Retina (tissue), 1 donor: ENCODE results near the gene NUDT16L1.

Experiments
- DNase-seq: peaks from one replicate; pipeline ENCODE4 v3.0.0-alpha.2; 2016

NUDT16L1 gene

DNA sequence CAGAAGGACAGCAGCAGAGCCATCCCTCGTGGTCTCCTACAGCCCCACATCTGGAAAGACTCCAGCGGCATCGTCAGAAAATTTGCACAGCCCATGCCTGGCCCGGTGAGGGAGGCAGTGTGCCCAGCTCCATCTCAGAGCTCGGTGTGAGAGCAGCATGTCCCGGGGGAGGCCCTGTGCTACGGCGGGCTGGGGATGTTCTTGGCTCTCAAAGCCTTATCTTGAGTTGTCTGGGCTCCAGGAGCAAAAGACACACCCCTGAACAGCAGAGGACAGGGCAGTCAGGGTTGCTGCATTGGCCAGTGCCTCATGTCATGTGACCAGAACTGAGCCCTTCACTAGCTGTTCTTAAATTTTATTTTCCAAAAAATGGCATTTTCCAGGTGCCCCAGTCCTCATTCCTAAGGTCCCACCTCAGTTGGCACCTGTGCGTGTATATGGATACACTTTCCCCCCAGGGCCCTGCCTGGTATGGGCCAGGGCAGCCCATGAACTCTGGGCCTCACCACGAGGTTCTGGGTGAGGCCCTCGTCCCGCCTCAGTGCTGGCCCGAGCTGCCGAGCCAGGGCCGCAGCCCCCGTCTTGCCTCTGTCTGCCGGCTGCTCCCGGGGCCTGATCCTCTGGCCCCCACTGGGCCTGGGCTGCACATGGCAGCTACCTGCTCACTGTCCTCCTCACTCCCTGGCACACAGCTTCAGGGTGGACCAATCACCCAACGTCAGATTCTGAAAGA lies 3.0 kb downstream of the NUDT16L1 start:
- no peak for DNase-seq

DNA sequence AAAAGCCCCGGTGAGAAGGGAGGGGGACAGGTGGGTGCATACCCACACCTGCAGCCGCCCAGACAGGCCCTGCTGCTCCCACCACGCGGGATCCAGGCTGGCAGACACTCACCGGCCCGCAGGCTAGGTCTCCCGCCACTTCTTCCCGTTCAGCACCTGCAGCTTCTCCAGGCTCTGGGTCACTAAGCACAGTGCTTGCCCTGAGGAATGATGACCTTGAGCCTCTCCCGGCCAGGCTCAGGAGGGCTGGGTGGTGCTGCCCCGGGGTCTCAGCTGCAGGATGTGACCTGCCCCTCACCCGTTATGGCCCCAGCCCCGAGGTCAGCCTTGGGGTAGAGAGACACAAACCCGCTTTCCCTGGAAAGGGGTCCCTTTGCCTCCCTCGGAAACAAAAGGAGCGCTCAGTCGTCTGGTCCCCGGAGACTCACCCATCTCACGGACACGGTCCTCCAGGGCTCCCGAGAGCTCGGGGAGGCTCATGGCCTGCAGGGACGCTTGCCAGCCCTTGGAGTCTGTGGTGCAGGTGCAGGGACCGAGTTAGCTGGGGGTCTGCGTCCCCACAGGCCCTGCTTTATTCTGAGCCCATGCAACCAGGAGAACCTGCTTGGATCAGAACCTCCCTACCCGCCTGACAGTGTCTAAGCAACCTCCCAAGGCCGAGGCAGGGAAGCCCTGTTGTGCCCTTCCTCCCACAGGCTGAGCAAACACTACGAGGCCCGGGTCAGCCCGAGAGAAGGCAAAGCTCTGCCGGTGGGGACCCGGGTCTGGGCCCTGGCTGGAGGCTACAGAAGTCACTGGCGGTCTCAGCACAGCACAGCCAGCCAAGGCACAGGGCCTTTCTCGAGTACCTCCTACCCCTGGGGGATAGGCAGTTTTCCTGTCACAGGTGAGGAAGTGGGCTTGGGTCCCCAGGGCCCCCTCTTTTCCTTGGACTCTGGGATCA lies 3.8 kb downstream of the NUDT16L1 start:
- no peak for DNase-seq

DNA sequence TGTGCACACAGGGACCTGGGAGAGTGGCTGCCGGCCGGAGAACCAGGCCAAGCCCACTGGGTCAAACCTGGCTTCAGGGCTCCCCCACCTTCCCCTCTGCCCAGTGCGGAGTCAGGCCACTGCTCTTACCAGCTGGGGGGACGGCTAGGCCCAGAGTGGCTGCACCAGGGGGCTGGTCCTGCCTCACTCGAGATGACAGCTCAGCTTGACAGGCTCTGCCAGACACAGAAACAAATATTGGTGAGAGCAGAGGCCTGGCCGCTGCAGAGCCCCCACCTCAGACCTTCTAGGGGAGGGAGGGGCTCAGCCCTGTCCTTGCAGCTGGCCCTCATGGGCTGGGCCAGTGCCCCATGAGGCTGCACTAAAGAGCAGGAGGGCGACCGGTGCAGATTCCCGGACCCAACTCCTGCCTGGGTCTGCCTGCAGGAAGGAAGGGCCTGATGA lies 4.5 kb downstream of the NUDT16L1 start:
- DNase-seq, result no peak

DNA sequence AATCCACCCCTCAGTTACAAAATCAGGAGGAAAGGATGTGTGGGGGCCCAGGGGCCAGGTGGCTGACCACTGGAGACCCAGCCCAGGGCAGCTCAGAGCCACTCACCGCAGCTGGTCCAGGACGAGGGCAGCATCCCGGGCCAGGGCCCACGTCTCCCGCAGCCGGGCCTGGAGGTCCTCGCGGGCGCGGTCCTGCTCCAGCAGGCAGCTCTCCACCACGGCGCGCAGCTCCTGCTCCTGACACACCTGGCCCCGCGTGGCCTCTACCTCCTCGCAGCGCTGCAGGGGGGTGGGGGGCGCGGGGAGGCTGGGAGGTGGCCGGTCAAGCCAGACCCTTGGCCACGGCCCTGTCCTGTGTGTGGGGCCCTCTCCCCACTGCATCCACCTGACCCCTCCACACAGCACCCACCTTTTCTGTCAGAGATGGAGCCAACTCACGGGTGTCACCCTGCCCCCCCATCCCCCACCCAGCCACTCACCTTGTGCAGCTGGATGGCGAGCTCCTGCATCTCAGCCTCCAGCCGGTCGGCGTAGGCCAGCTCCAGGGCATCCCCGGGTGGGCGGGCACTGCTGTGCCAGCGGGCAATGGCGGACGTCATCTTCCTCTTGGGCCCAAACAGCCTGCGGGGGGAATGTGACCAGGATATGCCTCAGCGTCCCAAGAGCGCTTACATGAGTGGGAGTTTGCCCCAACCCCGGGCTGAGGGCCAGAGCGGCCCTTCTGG lies 5.1 kb downstream of the NUDT16L1 start:
- no peak for DNase-seq

DNA sequence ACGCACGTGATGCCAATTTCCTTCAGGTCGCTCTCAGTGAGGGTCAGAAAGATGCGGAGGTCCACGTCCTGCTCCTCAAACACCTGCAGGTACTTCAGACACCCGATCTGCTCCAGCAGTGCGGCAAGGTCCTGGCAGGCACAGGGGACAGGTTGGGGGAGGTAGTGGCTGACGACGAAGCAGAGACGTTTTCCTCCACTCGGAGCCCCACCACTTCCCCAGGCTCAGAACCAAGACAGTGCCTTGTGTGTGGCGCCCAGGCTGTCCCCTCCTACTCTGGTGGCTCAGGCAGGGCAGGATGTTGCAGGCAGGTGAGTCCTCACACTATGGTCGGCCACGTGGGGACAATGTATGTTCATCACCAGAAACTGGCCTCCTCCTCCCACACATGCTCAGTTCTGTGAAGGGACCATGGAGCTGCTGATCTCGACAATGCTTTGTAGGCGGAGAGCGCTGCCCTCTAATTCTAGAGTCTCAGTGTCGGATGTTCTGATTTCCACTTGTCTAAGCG lies 5.7 kb downstream of the NUDT16L1 start:
- DNase-seq, result no peak

DNA sequence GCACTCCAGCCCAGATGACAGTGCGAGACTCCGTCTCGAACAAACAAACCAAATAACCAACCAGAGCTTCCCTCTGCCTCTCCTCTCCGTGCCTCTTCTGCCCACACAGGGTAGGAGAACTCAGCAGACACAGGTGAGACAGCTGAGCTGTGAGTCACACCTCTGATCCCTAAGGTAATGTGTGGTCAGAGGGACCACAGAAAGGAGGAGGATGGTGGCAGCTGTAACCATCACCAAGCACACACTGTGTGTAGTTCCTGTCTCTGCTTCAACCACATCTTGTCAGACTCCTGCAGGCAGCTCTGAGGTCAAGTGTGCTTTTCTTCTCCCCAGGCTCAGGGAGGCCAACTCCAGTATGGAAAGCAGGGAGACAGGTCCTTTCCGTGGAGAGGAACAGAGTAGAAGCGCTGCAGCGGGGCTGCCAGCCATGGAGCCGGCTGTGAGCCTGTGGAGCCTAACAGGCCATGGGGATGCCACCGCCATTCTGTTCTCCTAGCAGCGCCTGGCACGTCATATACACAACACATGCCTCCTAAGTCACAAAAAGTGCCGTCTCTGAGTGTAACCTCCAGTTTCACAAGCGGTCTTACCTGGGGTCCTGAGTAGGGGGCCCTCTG lies 7.1 kb downstream of the NUDT16L1 start:
- DNase-seq, result no peak

DNA sequence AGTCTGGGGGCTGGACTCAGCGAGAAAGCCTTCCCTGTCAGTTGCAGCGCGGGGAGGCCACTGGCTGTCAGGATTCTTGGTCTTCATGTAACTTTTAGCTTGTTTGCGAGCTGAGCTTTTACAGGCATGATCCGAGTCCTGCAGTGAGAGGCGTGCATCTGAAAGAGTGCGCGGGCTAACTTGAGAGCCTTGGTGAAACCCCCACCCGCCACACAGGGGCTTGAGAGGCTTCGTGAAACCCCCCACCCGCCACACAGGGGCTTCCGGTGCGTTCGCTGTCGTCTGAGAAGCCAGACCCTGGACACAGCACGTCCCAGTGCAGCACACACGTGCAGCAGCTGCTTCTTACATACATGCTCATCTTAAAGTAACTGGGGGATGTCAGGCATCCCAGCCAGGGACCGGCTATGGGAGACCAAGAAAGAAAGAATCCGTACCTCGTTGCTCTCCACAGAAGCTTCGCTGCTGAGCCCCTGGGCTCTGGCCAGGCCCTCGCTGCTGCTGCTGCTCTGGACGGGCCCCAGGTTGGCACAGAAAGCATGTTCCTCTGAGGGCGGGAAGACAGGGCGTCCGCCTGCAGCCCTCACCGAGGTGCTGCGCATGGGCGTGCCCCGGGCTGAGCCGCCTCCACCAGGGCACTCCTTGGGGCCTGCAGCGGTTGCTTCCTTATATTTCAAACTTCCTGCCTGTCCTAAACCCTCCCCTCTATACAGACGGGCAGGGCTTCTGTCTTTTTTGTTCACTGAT lies 7.8 kb downstream of the NUDT16L1 start:
- DNase-seq, result no peak

DNA sequence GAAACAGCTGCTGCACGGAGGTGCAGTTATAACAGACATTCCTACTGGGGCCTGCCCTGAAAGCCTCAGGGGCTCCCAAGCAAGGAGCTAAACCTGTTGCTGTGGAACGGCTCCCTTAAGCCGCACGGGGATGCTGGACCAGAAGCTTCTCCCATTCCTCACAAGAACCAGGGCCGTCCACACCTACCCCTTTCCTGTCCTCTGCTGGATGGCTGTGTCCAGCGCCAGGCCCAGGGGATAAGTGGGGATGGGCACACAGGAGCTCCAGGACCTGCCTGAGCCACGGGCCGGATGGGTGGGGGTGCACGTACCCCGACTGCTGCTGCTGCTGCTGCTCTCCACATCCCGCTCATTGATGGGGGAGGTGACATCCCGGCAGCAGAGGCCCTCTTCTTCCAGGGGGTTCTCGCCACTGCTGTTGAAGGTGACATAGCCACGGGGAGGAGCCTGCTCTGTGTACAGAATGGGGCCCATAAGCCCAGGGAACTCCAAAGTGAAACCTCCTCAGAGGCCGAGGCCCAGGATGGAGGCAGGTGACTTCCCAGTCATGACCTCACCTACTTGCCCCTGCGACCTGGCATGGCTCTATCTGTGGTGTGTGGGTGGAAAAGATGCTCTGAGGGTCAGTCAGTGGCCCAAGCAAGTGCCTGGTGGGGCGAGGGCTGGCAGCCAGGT lies 8.6 kb downstream of the NUDT16L1 start:
- no peak for DNase-seq

DNA sequence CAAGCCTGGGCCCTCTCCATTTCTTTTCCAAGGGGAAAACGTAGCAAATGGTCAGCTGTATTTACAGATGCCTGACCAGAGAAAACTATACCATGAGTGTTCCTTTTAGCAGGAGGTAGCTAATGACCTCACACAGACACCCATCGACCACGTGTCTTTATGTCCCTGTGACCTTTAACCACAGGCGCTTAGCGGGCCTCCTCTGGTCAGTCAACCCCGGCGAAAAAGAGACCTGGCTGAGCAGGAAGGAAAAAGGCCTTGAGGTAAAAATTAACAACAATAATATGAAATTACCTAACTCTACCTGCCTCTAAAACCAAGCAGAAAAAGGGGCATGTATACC lies 9.1 kb downstream of the NUDT16L1 start:
- DNase-seq, result no peak

DNA sequence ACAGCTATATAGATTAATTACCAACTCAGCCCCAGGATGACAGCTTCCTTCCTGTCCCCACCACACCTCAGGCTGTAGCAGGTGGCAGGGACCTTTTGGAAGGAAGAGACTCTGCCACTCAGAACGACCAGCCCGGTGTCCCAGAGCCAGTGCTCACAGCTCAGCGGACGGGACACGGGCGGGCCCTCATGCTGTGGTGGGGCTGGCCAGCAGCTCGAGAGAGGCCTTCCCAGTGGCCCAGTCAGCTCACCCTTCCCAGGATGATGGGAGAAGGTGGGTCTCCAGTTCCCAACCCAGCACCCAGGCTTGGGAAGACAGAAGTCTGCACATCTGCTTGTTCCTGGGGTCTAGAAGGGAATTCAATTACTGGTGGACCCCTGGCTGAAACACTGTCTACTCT lies 10.5 kb downstream of the NUDT16L1 start:
- DNase-seq, result no peak

DNA sequence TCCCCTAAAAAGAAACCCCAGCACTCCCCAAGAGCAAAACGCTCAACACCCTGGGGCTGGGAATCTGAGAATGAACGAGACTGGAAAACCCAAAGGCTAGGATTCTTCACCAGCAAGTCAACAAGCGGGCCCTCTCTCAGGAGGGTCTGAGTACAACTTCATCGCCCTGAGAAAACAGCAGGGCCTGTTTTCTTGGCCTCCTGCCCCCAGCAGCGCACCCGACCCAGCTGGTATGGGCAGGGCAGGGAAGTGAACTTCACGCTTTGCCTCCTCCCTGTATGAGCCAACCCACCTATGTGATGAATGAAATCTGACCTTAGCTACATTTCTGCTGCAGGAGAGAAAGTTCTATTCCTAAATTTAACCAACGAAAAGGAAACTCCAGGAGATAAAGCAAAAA lies 11.1 kb downstream of the NUDT16L1 start:
- DNase-seq, result no peak

DNA sequence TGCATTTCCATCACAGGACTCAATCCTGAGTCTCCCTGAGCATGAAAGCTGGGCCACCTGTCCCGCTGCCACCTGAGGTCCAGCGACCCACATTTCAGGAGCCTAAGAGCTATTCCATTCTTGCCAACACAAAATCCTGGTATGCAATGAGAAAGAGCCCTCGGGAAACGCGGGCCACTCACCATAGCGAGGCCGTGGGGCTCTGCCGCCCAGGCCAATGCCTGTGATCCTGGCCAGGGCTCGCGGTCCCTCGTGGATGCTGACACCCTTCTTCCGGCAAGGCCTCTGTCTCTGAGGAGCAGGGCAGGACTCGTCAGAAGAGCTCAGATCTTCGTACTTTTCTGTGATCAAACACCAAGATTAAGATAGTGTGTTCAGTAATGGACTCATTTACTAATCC lies 11.6 kb downstream of the NUDT16L1 start:
- no peak for DNase-seq

DNA sequence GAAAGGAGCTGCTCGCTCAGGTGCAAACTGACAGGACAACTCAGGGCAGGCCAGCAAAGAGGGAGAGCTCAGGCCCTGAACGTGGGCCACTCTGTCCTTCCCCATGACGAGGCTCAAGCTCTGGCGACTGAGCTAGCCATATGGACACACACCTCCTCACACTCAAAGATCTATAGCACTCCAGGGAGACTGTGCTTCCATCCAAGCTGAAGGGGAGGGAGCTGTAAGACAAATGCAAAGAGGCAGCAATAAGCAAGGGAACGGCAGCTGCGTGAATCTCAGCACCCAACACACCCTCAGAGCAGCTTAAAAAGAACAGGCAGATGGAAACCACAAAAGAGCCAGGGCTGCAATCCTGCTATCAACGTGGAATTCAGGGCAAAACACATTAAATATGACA lies 13.5 kb downstream of the NUDT16L1 start:
- no peak for DNase-seq

DNA sequence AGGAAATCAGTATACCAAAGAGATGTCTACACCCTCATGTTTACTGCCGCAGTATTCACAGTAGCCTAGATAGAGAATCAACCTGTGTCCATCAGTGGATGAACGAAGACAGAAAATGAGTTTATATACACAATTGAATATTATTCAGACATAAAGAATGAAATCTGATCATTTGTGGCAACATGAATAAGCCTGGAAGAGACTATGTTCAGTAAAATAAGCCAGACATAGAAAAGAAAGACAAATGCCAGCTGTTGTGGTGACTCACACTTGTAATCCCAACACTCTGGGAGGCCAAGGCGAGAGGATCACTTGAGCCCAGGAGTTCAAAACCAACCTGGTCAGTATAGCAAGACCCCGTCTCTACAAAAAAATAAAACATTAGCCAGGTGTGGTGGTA lies 16.1 kb downstream of the NUDT16L1 start:
- DNase-seq, result no peak

DNA sequence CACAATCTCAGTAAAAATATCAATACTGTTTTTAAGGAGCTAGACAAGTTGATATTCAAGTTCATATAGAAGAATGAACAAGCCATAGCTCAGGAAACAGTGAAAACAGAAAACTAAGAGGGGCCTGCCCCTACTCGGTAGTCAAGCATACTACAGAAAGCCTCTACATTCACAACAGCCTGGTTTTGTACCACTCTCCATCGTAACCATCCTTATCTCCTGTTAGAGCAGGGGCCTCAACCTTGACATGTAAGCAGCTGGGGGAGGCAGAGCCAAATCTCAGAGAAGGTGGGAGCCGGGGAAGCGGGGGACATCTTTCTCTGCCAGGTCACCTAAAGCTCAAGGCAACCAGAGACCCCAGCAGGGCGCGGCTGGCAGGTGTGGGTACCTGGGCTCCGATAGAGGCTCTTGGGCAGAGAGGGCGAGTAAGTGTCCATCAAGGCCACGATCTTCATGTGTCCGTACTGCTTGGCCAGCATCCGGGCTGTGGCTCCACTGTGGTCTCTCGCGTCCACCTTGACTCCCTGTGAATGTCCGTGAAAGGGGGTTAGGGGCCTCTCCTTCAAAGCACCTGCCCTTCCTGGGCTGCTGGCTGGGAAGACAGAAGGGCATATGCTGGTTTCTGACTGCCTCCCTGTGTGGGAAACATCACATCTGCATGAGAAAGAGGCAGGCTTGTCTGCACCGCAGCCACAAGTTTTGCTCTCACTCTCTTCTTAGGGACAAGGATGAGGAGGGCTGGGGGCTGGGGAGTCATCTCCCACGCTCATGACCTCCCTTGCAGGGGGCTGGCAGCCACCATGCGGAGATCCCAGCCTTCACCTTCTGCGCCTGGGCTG lies 20.5 kb downstream of the NUDT16L1 start:
- no peak for DNase-seq

DNA sequence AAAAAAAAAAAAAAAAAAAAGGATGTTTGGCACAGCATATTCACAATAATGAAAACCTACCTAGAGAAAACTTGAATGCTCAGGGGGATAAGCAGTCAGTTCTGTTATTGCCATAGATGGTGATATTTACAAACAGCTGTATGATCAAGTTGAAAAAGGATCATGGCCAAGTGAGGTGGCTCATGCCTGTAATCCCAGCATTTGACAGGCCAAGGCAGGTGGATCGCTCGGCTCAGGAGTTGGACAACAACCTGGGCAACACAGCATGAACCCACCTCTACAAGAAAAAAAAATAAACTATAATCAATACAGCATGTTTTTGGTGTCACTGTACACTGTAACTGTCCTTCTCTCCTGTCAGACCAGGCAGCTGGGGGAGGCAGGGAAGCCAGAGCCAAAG lies 21.6 kb downstream of the NUDT16L1 start:
- no peak for DNase-seq

DNA sequence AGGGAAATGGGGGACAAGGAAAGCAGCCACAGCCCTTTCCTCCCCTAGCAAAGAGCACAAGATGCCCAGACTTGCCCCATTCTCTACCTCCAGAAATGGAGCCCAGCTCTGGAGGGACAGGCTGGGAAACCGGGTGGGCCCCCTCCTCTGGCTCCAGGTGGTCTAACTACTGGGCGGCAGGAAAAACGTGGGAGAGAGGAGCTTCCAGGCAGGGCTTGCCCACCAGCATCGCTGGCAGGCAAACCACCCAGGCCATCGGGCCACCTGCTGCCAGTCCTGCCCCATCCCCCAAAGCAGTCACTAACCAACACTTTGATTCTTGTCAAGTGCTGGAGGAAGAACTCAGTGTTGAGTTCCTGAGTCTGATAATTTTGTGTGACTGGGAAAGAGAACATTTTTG lies 25.1 kb downstream of the NUDT16L1 start:
- DNase-seq, result no peak

DNA sequence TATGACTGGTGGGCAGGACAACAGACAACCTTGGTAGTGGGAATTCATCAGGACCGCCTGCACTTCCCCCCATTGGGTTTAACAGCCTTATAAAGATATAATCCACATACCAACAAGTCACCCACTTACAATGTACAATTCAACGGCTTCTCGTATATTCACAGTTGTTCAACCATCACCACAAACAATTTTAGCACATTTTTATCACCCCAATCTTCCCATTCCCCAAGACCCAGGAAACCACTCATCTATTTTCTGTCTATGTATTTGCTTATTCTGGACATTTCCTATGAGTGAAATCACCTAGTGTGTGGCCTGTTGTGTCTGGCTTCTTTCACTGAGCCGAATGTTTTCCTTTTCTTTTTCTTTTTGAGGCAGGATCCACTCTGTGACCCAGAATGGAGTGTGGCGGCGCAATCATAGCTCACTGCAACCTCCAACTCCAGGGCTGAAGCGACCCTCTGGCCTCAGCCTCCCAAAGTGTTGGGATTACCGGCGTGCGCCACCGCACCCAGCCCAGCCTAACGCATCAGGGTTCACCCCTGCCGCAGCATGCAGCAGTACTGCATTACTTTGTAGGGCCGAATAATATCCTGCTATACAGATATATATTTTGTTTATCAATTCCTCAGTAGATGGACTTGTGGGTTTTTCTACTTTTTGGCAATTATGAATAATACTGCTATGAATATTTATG lies 29.9 kb downstream of the NUDT16L1 start:
- no peak for DNase-seq

DNA sequence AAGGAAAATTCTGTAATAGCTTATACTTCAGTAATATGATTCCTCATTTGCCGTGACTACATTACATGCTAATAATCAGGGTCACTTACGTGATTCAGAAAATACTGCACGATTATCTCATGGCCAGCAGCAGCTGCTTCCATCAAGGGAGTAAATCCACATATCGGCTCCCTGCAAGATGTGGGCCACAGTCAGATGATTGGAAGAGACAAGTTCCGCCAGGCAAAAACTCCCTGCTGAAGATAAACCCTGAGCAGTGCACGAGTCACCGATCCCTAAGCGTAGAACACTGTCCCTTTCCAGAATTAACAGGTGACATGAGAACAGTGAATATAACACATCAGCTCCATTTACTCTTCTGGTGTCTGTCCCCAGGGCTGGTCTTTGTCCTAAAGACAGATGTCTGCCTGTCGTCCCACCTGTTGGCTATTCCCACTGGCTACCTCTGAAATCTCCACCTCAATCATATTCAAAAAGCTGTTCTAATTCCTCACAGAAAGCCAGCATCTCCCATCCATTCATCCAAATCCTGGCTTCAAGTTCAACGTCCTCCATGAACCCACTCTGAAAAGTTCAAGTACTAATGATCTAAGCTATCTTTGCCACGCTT lies 31.4 kb downstream of the NUDT16L1 start:
- no peak for DNase-seq

DNA sequence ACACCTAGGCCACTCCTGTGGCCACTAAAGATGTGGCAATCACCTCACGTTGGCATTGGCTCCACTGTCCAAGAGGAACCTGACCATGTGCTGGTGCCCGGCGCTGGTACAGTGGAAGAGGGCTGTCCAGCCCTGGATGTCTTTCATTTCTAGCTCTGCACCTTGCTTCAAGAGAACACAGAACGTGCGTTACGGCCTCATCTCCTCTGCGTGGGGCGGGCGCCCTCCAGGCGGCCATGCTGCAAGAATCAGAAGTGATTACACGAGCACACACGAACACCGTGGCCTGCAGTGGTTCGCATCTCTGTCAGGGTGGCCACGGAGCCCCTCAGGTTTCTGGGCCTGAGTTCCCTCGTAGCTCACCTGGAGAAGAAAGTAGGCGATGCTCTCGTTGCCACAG lies 33.3 kb downstream of the NUDT16L1 start:
- no peak for DNase-seq
